HG03039 (cell line): ENCODE measurements around the gene KDM4C.
"Not testable (repeated sequence)": the region's sequence is repeated elsewhere in the genome, so short reads cannot be mapped to it uniquely, and the experiment has no call there.

Source experiments
- ATAC-seq: cut with Tn5 transposase; IDR thresholded peaks from one replicate; pipeline ENCODE4 v1.9.1; 2021; ENCODE audit warnings: mild to moderate bottlenecking, moderate library complexity; ENCODE audit not compliant: unreplicated experiment

Gene KDM4C

GRCh38 chr9:6763244-6763643 is 5.5 kb downstream of the KDM4C start:
- ATAC-seq: no peak

GRCh38 chr9:6764011-6764410 is 6.2 kb downstream of the KDM4C start:
- ATAC-seq: no peak

GRCh38 chr9:6764523-6764922 is 6.8 kb downstream of the KDM4C start:
- ATAC-seq: no peak

- ATAC-seq: no peak
These were observed 7.2 kb downstream of the KDM4C start for GRCh38 chr9:6764950-6765349.

GRCh38 chr9:6765396-6765795 is 7.6 kb downstream of the KDM4C start:
- ATAC-seq: no peak

GRCh38 chr9:6766606-6767005 is 8.8 kb downstream of the KDM4C start:
- no peak for ATAC-seq

GRCh38 chr9:6768587-6768986 is 10.8 kb downstream of the KDM4C start:
- not testable (repeated sequence) for ATAC-seq

GRCh38 chr9:6771722-6772121 is 13.9 kb downstream of the KDM4C start:
- ATAC-seq: no peak

GRCh38 chr9:6777213-6777902 is 19.6 kb downstream of the KDM4C start:
- no peak for ATAC-seq

GRCh38 chr9:6779417-6780241 is 21.9 kb downstream of the KDM4C start:
- no peak for ATAC-seq

GRCh38 chr9:6780690-6781089 is 22.9 kb downstream of the KDM4C start:
- no peak for ATAC-seq

GRCh38 chr9:6781476-6781875 is 23.7 kb downstream of the KDM4C start:
- no peak for ATAC-seq

- ATAC-seq: no peak
These were observed 24.6 kb downstream of the KDM4C start for GRCh38 chr9:6782345-6782744.

GRCh38 chr9:6782981-6783380 is 25.2 kb downstream of the KDM4C start:
- ATAC-seq: no peak

GRCh38 chr9:6783753-6784152 is 26.0 kb downstream of the KDM4C start:
- ATAC-seq: no peak

GRCh38 chr9:6785682-6786081 is 27.9 kb downstream of the KDM4C start:
- no peak for ATAC-seq

- no peak for ATAC-seq
These were observed 30.0 kb downstream of the KDM4C start for GRCh38 chr9:6787793-6788161.

GRCh38 chr9:6788162-6789016 is 30.6 kb downstream of the KDM4C start:
- ATAC-seq: no peak

GRCh38 chr9:6789017-6789338 is 31.2 kb downstream of the KDM4C start:
- not testable (repeated sequence) for ATAC-seq

- no peak for ATAC-seq
These were observed 33.1 kb downstream of the KDM4C start for GRCh38 chr9:6790866-6791265.

GRCh38 chr9:6793203-6793602 is 35.4 kb downstream of the KDM4C start:
- no peak for ATAC-seq

- no peak for ATAC-seq
These were observed 37.2 kb downstream of the KDM4C start for GRCh38 chr9:6794936-6795335.
